ENCODE data around the gene MPPED1.

DNA sequence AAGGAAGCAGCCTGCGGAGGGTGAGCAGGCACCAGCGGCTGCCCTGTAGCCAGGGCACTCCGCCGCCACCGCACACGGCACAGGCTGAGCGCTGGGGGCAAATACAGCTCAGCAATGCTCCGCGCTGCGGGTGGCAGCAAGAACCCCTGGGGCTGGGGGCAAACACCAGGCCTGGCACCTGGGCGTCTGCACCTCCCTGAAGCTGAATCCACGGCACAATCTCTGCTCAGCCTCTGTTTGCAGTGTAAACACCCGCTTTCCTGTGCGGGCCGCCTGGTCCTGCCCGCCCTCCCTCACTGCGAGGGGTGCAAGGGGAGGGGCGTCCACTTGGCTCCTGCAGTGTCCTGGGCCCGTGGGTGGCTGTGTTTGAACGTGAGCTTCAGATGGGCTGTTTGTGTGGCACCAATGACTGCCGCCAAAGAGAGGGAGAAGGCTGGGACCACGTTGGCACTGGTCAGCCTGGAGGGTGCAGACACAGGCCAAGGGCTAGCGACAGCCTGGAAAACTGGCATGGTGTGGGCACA is 14.8 kb upstream of the MPPED1 start:
- TF ChIP-seq, protein P1, sequence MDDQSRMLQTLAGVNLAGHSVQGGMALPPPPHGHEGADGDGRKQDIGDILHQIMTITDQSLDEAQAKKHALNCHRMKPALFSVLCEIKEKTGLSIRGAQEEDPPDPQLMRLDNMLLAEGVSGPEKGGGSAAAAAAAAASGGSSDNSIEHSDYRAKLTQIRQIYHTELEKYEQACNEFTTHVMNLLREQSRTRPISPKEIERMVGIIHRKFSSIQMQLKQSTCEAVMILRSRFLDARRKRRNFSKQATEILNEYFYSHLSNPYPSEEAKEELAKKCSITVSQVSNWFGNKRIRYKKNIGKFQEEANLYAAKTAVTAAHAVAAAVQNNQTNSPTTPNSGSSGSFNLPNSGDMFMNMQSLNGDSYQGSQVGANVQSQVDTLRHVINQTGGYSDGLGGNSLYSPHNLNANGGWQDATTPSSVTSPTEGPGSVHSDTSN (IDR thresholded peaks at IDR 0.05): no peak
- TF ChIP-seq, protein P2, sequence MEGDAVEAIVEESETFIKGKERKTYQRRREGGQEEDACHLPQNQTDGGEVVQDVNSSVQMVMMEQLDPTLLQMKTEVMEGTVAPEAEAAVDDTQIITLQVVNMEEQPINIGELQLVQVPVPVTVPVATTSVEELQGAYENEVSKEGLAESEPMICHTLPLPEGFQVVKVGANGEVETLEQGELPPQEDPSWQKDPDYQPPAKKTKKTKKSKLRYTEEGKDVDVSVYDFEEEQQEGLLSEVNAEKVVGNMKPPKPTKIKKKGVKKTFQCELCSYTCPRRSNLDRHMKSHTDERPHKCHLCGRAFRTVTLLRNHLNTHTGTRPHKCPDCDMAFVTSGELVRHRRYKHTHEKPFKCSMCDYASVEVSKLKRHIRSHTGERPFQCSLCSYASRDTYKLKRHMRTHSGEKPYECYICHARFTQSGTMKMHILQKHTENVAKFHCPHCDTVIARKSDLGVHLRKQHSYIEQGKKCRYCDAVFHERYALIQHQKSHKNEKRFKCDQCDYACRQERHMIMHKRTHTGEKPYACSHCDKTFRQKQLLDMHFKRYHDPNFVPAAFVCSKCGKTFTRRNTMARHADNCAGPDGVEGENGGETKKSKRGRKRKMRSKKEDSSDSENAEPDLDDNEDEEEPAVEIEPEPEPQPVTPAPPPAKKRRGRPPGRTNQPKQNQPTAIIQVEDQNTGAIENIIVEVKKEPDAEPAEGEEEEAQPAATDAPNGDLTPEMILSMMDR (IDR thresholded peaks at IDR 0.05): no peak
- TF ChIP-seq TCF12 (IDR thresholded peaks at IDR 0.05) (no peak), FOSL2 (IDR thresholded peaks at IDR 0.05; ENCODE audit: borderline replicate concordance, low read depth) (no peak), FOXM1 (IDR thresholded peaks at IDR 0.05; ENCODE audit: low read depth) (no peak), EZH2phosphoT487 (IDR thresholded peaks at IDR 0.05; ENCODE audit: borderline replicate concordance, low read depth) (no peak), TEAD4 (IDR thresholded peaks at IDR 0.05; ENCODE audit: borderline replicate concordance, insufficient read depth) (no peak), TAF1 (IDR thresholded peaks at IDR 0.05; ENCODE audit: borderline replicate concordance, low read depth, low read length) (no peak)
- TF ChIP-seq, protein P3, sequence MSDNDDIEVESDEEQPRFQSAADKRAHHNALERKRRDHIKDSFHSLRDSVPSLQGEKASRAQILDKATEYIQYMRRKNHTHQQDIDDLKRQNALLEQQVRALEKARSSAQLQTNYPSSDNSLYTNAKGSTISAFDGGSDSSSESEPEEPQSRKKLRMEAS (IDR thresholded peaks at IDR 0.05; ENCODE audit: low read depth): no peak
- TF ChIP-seq, protein P4, sequence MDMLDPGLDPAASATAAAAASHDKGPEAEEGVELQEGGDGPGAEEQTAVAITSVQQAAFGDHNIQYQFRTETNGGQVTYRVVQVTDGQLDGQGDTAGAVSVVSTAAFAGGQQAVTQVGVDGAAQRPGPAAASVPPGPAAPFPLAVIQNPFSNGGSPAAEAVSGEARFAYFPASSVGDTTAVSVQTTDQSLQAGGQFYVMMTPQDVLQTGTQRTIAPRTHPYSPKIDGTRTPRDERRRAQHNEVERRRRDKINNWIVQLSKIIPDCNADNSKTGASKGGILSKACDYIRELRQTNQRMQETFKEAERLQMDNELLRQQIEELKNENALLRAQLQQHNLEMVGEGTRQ (IDR thresholded peaks at IDR 0.05; ENCODE audit: borderline replicate concordance, low read depth, low read length): no peak
- TF ChIP-seq, protein P5, sequence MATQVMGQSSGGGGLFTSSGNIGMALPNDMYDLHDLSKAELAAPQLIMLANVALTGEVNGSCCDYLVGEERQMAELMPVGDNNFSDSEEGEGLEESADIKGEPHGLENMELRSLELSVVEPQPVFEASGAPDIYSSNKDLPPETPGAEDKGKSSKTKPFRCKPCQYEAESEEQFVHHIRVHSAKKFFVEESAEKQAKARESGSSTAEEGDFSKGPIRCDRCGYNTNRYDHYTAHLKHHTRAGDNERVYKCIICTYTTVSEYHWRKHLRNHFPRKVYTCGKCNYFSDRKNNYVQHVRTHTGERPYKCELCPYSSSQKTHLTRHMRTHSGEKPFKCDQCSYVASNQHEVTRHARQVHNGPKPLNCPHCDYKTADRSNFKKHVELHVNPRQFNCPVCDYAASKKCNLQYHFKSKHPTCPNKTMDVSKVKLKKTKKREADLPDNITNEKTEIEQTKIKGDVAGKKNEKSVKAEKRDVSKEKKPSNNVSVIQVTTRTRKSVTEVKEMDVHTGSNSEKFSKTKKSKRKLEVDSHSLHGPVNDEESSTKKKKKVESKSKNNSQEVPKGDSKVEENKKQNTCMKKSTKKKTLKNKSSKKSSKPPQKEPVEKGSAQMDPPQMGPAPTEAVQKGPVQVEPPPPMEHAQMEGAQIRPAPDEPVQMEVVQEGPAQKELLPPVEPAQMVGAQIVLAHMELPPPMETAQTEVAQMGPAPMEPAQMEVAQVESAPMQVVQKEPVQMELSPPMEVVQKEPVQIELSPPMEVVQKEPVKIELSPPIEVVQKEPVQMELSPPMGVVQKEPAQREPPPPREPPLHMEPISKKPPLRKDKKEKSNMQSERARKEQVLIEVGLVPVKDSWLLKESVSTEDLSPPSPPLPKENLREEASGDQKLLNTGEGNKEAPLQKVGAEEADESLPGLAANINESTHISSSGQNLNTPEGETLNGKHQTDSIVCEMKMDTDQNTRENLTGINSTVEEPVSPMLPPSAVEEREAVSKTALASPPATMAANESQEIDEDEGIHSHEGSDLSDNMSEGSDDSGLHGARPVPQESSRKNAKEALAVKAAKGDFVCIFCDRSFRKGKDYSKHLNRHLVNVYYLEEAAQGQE (IDR thresholded peaks at IDR 0.05; ENCODE audit: low read depth, low read length): no peak
